Astrocyte of the spinal cord (primary cell): ENCODE data around the gene FAM3D.
"Not testable (repeated sequence)": the region's sequence is repeated elsewhere in the genome, so short reads cannot be mapped to it uniquely, and the experiment has no call there.

Source experiments
- DNase-seq: peaks from one replicate; pipeline ENCODE4 v3.0.0; 2011; ENCODE audit warnings: low read depth, low spot score
- H3K4me3 ChIP-seq: 2 replicates; pipeline ENCODE4 v1.5.1; 2011; ENCODE audit warnings: low read depth, mild to moderate bottlenecking, low read length, moderate library complexity
- CTCF ChIP-seq: IDR thresholded peaks from 2 replicates; pipeline ENCODE4 v1.5.1; 2012; ENCODE audit warnings: low read depth, mild to moderate bottlenecking, low read length, inconsistent platforms
- in situ Hi-C: cut with HindIII; loops from 2 replicates; pipeline ENCODE4 v1.10.0; 2017; ENCODE audit warnings: low sequenced_read_pairs

The FAM3D gene

GRCh38 chr3:58706395-58707167 is 40.0 kb upstream of the FAM3D start:
- no peak overlapping the region for H3K4me3 ChIP-seq
- TF ChIP-seq CTCF = no peak
- DNase-seq = no peak
- in situ Hi-C loops = no loop called here

GRCh38 chr3:58704745-58705144 is 38.2 kb upstream of the FAM3D start:
- in situ Hi-C loops = no loop called here
- no peak overlapping the region for H3K4me3 ChIP-seq
- no peak for DNase-seq
- TF ChIP-seq CTCF = no peak

GRCh38 chr3:58704304-58704703 is 37.7 kb upstream of the FAM3D start:
- in situ Hi-C loops, DNase-seq, H3K4me3 ChIP-seq: not testable (repeated sequence)

GRCh38 chr3:58698246-58698645 is 31.7 kb upstream of the FAM3D start:
- no peak overlapping the region for H3K4me3 ChIP-seq
- no peak for TF ChIP-seq CTCF
- DNase-seq = no peak
- in situ Hi-C loops = no loop called here

GRCh38 chr3:58697561-58697960 is 31.0 kb upstream of the FAM3D start:
- TF ChIP-seq CTCF = no peak
- DNase-seq = no peak
- no peak overlapping the region for H3K4me3 ChIP-seq
- in situ Hi-C loops = no loop called here

GRCh38 chr3:58696813-58697212 is 30.2 kb upstream of the FAM3D start:
- H3K4me3 ChIP-seq, DNase-seq, in situ Hi-C loops: not testable (repeated sequence)

GRCh38 chr3:58696093-58696492 is 29.5 kb upstream of the FAM3D start:
- in situ Hi-C loops = no loop called here
- no peak overlapping the region for H3K4me3 ChIP-seq
- no peak for DNase-seq
- no peak for TF ChIP-seq CTCF

- in situ Hi-C loops, DNase-seq, H3K4me3 ChIP-seq: not testable (repeated sequence)
Observed at GRCh38 chr3:58695284-58695683, 28.7 kb upstream of the FAM3D start.
